ENCODE measurements around the gene GPR78.

Gene GPR78

DNA sequence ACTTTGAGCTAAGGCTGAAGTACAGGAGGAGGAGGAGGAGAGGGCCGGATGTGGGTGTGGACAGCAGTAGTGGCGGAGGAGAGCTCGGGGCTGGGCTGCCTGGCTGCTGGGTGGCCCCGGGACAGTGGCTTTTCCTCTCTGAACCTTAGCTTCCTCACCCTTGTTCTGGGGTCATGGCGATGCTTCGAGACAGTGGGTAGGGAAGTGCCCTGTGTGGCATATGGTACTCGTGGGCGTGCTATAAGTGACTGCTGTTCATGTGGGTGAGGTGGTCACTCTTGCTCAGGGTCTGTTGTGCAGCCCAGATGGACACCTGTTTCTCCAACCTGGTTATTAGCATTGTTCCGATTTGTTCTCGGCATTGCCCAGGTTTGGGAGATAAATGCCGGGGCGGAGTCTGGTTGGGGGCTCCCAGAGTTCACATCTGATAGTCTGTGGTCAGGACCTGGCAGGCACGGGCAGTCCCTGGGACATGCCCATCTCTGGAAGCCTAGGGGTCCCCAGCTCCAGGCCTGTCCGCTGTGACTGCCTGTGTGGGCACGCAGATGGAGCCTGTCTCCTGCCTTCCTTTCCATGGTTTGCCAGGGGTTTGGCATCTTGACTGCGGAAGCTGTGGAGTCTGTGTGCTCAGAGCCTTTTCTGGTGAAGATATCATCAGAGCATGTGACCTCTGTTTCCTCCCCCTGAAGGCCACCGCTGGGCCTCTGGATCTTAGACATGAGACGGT, 7.4 kb downstream of the GPR78 start:
- no peak for DNase-seq

DNA sequence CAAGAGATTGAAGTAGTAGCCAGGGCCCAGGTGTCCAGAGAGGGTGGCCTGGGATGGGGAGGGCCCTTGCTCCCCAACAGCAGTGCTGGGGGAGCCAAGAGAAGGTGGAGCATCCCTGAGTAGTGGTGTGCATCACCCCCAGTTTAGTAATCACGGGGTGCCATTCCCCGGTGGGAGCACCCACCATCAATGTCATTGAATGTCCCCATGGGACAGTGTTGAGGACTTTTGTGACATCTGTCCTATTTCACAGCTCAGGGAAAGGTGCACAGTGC, 7.9 kb downstream of the GPR78 start:
- no peak for DNase-seq

DNA sequence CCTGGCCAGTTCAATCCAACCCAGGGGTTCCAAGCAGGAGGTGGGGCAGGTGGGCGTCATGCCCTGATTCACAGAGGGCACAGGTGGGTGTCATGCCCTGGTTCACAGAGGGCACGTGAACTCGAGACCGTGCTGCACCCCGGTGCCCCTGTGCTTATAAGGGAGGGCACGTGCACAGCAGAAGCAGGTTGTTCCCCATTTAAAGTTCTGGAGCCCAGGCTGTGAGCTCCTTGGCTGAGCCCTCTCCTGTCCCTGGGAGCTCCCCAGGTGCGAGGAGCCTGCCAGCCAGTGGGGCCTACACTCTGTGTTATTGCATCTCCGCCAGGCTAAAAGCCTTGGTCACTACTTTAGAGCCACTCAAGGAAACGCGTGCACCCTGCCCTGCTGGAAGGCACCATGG, 9.1 kb downstream of the GPR78 start:
- no peak for DNase-seq

DNA sequence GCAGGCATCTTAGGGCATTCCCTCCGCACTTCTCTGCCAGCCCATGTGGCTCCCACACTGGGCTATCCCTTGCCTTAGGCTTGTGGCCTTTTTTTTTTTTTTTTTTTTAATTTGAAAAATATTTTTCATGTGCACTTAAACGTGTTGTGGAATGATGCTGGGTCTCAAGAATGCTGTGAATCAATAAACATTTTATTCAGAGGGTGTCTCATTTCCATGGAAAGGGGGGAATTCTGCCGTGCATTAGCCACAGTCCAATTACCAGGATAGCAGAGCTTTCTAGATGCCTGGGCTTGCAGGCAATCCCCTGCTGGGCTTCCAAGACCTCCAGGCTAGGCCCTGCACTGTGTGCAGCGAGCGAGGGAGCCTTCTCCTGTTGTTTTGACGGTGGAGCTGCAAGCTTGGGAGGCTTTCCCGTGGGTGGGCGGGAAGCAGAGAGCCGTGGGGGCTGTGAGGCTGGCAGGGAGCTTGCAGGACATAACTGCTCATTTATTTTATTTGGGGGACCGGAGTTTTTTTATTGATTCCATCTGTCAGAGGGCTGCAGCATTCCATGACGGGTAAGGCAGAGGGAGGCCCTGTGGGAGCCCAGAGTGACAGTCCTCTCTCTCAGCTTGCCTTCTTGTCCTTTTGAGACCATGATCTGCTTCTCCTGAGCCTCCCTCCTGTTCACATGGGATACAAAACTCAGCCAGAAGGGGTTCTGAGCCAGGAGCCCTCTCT, 9.8 kb downstream of the GPR78 start:
- DNase-seq: no peak

DNA sequence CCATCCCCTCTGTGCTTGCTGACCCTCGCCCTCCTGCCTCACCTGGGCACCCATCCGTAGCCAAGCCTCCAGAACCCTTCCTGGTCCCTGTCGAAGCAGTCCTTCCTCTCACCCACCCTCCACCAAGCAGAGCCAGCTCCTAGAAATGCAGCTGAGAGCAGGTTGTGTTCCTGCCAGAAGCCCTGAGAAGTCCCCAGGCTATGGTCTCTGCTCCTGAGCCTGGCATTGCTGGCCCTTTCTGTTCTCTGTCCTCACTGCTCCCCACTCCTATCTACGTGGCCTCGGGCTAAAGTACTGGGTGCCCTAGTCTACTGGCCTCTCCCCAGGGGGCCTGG, 10.3 kb downstream of the GPR78 start:
- DNase-seq: no peak

DNA sequence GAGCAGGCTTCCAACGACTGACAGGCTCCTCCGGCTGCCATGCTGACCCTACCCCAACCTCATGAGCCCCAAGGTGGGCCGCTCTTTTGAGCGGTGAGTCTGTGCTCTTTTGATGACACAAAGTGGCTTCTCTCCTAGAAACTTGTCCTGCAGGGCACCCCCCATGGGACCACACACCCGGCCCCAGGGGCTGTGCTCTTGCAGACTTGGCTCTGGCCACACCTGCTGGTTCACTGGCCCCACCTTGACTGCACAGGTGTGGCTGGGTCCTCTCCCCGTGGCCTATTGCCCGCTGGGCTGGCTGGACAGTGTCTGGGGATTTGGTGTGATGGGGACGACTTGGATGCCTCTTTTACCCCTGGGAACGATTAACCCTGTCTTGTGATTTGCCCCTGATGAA, 10.9 kb downstream of the GPR78 start:
- DNase-seq: no peak

DNA sequence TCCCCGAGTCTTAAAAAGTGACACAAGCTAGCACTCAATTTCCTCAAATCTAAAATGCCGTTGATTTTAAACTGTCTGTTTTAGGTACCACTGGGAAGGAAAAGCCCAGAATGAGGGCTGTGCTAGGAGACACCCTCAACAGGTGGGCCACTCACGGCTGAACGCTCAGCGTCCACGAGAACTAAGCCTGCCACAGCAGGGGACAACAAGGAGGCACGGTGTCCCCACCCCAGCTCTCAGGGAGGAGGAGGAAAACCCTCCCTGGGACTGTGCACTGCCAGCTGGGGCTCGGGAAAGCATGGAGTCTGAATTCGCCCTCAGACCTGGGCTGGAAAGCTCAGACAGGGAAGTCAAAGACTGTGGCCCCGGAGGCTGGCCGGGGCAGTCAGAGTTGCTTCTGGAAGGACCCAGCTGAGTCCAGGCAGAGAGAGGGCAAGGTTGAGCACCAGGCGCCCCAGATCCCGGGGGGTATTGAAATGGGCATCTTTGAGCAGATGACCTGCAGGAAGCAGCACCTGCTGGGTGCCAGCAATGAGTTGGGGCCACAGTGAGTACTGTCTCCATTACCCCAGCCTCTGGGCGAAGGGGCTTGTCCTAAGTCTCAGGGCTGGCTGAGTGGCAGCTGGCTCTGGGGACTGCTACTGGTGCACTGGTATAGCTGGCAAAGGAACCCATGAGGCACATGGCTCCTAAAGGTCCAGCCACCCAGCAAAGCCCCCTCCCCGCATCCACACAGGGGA, 11.6 kb downstream of the GPR78 start:
- no peak for DNase-seq

DNA sequence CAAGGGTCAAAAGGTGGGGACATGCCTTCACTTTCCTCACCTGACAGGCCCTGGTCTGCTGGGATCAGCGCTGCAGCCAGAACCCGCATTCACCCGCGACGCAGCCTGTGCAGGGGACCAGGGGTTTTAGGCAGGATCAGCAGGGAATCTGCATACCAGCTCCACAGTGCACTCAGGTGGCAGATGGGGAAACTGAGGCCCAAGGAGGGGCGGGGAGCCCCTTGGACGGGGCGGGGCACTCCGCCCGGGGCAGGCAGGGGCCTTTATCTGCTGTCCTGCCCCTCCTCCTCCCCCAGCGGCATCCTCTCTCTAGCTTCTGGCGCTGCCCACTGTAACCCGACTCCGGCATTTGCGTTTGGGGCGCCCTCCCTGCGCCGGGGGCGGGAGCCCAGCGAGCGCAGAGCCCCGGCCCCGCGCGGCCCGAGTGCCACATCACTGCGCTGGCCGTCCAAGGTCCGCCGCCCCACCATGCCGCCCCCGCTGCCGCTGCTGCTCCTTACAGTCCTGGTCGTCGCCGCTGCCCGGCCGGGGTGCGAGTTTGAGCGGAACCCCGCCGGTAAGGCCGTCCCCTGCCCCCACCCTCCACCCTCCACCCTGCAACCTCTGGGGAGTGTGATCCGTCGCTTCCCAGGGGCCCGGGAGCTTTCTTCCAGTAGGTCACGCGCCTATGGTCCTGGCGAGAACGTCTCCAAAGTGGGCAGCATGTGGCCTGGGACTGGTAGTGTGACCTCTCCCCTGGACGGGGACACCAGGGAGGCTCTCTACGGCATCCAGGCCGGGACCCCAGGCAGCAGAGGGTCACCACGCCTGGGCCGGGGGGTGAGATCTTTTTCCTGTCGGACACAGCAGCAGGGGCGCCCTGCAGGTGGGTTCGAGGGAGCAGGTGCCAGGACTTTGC, 12.4 kb downstream of the GPR78 start, which contains the start of gene CPZ:
TSS of gene CPZ (plus strand) at position 400 of the 898 bp plus-strand sequence. CDS start at position 469, 69 bp downstream.
- no peak for DNase-seq

DNA sequence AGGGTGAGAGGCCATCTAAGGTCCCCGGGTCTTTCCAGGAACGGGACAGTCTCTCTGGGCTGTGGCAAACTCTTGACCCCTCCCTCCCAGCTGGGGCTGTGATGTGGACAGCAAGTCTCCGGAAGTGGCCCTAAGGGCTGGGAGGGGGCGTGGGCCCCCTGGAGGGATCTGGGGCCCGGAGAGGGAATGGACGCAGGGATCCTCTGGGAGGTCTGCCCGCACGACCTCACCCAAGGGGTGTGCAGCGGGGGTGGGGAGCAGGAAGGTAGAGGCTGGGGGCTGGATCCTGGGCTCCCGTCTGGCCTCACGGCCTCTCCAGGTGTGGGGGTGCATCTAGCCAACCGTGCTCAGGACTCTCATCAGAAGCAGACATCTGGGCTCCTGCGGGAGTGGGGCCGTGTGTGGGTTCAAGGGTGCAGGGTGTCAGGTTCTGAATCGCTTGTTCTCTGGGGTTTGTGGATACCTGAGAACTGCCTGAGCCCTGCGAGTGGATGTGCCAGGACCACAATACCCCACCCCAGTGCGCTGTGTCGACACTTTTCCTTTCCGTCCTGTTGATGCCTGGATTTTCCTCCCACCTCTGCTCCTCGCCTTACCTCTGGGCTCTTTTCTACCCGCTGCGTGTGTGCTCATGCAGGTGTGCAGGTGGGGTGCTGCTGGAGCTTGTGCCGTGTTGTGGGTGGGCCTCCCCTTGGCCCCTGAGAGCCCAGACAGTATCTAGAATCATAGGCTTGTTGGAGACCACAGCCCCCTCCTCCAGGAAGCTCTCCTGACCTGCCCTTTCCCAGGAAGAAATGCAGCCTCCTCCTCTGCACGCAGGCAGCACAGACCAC, 13.3 kb downstream of the GPR78 start:
- no peak for DNase-seq

DNA sequence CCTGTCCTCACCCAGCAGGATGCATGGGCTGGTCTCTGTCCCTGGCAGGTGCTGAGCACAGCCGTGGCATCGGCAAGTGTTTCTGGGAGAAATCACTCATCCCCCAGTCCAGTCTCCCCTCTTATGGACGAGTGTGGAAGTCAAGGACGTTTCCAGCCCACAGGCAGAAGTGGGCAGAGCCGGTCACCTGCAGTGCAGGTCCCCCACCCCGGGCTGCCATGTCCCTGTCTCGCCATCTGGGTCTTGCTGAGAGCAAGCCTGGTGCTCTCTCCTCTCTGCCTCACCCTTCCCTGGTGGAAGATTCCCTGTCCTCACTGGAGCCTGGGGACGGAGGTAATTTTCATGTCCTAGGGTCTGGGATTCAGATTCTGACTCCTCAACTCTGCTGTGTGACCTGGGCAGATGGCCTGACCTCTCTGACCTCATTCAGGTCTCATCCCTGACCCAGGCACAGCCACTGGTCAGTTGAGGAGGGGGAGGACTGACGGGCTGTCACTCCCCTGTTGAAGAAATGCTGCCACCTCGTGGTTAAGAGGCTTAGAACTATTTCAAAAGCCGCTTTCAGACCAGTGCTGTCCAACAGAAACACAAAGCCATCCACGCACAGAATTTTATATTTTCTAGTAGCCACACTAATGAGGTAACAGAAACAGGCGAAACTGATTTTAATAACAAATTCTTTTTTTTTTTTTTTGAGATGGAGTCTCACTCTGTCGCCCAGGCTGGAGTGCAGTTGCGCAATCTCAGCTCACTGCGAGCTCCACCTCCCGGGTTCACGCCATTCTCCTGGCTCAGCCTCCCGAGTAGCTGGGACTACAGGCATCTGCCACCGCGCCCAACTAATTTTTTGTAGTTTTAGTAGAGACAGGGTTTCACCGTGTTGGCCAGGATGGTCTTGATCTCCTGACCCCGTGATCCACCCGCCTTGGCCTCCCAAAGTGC, 14.2 kb downstream of the GPR78 start:
- peak; percentile 88 for DNase-seq

DNA sequence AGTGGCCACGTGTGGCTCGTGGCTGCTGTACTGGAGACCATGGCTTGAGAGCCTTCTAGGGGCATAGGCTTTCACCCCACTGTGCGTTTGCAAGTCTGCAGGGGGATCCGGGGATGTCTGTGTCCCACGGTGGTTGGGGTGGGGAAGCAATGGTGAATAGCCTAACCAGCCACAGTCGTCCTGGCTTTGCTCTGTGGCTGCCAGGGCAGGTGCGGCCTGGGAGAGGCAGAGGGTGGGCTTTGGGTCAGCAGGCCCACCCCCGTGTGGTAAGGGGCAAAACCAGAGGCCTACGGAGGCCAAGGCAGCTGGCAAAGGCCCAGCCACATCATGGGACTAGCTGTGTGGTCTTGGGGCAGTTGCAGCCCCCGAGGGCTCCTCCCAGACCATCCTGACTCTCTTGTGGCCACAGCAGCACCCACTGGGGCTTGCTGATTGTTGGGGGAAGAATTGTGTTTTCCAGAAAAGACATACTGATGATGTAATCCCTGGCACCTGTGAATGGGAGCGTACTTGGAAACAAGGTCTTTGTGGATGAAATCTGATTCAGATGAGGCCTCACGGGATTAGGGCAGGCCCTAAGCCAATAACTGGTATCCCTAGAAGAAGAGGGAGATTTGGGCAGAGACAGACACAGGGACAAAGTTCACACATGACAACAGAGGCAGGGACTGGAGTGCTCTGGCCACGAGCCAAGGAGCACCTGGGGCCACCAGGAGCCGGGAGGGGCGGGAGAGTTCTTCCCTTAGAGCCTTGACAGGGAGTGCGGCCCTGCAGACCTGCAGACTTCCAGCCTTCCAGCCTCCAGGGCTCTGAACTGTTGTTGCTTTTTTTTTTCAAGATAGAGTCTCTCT, 15.3 kb downstream of the GPR78 start:
- DNase-seq: no peak

DNA sequence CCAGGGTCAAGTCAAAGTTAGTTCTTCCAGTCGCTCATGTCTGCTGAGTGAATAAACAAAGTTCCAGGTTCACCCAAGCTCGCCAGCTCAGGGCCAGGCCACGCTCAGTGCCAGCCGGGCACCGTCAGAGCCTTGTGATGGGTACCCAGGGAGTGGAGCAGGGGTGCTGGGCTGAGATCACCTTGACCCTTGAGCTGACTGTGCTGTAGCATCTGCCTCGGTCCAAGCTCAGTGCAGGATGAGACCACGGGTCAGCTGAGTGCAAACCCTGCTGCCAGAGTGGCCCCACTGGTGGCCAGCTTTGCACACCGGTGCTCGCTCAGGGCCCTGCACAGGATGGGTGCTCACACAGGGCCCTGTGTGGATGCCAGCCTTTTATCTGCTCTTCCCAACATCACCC, 16.7 kb downstream of the GPR78 start:
- DNase-seq: no peak

DNA sequence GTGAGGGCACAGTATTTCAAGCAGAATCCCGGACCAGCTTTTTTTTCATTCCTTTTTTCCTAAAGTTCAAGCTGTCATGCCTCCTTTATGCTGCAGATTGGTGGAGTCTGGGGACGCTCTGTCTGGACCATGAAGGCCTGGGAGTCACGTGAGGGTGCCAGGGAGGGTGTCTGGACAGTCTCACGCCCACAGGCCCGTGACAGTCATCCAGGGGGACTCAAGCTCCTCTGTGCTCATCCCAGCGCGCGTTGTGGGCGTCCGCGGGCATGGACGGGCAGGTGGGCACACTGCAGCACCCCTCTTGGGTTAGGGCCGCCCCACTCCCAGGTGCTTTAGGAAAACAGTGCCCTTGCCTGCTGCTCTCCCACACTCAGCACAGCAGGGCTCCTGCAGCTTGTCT, 17.1 kb downstream of the GPR78 start:
- DNase-seq: no peak

DNA sequence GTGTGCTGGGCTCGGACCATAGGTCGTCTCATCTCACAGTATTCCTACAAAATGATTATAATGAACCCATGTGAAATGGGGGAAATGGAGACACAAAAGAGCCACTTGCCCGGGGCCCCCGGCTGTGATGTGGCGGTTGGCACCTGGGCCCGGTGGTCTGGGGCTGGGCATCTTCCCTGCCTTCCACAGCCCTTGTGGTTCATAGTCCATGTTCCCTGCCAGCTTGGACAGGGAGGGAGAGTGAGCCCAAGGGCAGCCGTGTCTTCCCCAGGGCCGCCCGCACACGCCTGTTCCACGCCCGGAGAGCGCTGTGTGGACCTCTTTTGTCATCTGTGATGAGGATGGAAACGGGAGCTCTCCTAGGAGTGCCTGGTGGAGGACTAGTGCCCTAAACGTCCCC, 17.6 kb downstream of the GPR78 start:
- no peak for DNase-seq

DNA sequence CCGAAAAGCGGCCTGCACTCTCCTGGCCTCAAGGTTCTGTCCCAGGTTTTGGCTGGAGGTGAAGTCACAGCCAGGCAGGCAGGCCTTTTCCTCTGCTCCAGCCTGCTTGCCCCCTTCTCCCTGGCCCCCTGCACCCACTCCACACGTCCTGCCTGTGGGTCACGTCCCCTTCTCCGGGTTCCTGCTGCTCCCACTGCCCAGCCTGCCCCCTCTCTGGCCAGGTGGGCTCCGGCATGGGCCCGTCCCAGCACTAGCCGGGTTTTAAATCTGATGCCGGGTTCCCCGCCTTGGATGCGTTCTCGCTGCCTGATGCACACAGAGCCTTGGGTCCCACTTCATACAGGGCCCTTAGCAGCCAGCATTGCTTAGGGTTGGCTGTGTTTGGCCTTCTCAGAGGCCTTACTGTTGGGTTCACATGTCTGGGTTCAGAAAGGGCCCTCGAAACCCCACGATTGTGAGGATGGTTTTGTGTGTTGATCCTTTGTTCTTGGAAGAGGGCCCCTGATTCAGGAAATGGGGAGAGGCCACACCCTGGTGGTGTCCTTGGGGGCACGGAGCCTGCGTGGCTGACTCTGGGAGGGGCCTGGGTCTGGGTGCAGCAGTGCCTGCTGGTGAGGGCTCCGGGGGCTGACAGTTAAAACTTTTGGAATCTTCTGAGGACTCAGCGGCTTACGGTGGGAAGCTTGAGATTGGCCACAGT, 18.3 kb downstream of the GPR78 start:
- no peak for DNase-seq

DNA sequence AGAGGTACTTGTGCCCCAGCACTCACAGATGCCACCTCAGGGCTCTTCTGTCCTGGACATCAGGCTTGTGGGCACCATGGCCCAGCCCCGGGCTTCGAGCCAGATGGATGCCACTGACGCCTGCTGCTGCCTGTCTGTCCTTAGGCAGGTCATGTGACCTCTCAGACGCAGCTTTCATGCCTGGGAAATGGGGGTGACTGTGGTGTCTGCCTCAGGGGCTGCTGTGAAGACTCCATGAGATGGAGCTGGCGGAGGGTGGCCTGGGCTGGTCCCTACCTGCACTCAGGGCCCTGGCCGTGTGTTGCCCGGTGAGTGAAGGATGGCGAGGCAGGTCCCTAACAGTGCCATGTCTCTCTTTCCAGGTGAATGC, 18.9 kb downstream of the GPR78 start:
- DNase-seq: no peak

DNA sequence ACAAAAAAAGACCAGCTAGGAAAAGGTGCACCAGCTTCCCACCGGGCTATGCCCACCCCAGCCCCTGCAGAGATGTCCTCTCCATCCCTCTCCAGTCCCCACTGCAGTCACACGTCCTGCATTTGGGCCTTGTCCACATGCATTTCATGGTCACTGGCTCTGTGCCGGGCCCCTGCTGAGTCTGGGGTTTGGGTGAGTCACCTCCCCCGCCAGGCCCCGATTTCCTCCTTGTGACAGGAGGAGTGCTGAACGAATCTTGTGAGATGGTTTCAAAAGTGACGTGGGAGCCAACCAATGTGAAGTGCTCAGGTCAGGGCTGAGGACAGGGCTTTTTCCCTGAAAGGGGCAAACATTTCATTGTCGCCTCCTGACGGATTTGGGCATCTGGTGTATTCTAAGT, 19.5 kb downstream of the GPR78 start:
- no peak for DNase-seq

DNA sequence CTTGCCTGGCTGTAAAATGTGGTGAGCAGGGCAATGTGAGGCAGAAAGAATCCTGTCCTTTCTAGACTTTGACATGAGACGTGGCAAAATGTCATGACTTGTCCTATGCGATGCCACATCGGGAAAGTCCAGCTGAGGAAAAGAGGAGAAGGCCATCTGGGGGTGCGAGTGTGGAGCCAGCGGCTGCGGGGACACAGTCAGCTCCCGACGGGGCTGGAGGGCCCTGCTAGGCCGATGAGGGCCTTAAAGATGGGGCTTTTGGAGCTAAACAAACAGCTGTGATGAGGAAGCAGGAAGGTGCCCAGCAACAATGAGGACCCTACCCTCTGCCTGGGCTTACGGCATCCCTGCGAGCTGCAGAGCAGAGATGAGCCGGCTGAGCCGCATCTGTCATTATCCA, 20.1 kb downstream of the GPR78 start:
- DNase-seq: no peak

DNA sequence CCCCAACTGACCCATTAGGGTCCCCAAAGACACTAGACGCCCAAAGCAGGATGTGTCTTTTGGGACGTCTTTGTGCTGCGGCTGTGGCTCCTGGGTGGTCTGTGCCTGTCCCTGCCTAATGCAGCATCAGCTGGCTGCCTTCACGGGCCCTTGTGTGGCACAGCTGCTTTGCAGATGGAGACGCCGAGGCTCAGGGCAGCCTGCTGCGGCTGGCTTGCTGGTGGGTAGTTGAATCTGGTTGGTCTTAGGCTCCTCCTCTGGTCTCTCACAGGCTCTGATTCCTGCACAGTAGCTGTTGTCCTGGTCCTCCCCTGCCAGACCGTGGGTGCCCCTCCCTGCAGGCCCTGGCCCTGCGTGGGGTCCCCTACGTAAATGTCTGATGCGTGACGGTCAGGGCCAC, 20.5 kb downstream of the GPR78 start:
- no peak for DNase-seq

DNA sequence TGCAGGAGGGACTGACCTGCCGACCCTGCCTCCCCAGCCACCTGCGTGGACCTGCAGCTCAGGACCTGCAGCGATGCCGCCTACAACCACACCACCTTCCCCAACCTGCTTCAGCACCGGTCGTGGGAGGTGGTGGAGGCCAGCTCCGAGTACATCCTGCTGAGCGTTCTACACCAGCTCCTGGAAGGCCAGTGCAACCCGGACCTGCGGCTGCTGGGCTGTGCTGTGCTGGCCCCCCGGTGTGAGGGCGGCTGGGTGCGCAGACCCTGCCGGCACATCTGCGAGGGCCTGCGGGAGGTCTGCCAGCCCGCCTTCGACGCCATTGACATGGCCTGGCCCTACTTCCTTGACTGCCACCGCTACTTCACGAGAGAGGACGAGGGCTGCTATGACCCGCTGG, 20.9 kb downstream of the GPR78 start:
- DNase-seq: no peak

Data from DMS53 (cell line).